ENCODE data around the gene ERVFRD-1.

GRCh38 chr6:11092668-11093375 is 18.7 kb downstream of the ERVFRD-1 start:
- TF ChIP-seq POLR2A (IDR thresholded peaks at IDR 0.05), result no peak
- TF ChIP-seq CTCF (IDR thresholded peaks at IDR 0.05), result no peak

Measured in upper lobe of left lung (tissue), 4 donors.